ENCODE data around the gene PRKCD.

- TF ChIP-seq POLR2A (IDR thresholded peaks at IDR 0.05) (no peak), CTCF (IDR thresholded peaks at IDR 0.05) (no peak)
Measured at GRCh38 chr3:53238051-53238850, 77.2 kb downstream of the PRKCD start.

Data from body of pancreas (tissue), 4 donors.